Osteoblast (primary cell): Measurements from ENCODE around the gene ZFAND3. TPM values are rescaled to one million over a fixed set of nuclear protein-coding genes. Genes with fewer than 3 reads are reported as not detected.

Experiments
- DNase-seq: peaks from one replicate; pipeline ENCODE4 v3.0.0; 2011; ENCODE audit warnings: low spot score, mixed read lengths; ENCODE audit not compliant: insufficient read length; ENCODE audit errors: missing footprints
- H2AFZ ChIP-seq: 2 replicates; pipeline ENCODE4 v1.6.0; 2011; ENCODE audit warnings: mild to moderate bottlenecking, low read length
- H3K27ac ChIP-seq: 2 replicates; pipeline ENCODE4 v1.5.1; 2011; ENCODE audit warnings: mild to moderate bottlenecking, low read depth, low read length, moderate library complexity
- H3K27me3 ChIP-seq: 2 replicates; pipeline ENCODE4 v1.6.0; 2012; ENCODE audit warnings: mild to moderate bottlenecking, control low read depth, inconsistent platforms, low read length, moderate library complexity; ENCODE audit not compliant: insufficient read depth
- H3K36me3 ChIP-seq: 2 replicates; pipeline ENCODE4 v1.5.1; 2011; ENCODE audit warnings: mild to moderate bottlenecking, low read length, control low read depth, moderate library complexity; ENCODE audit not compliant: insufficient read depth
- H3K4me1 ChIP-seq: 2 replicates; pipeline ENCODE4 v1.5.1; 2011; ENCODE audit warnings: mild to moderate bottlenecking, low read length, control low read depth, moderate library complexity; ENCODE audit not compliant: insufficient read depth
- H3K4me2 ChIP-seq: 2 replicates; pipeline ENCODE4 v1.6.0; 2011; ENCODE audit warnings: mild to moderate bottlenecking, low read length; ENCODE audit not compliant: insufficient read depth
- H3K4me3 ChIP-seq: fragments of 200-600 bp; sonication (generic); 3 replicates; pipeline ENCODE4 v1.5.1; 2012; ENCODE audit warnings: mild to moderate bottlenecking, low read length, inconsistent platforms; ENCODE audit not compliant: insufficient read depth
- H3K79me2 ChIP-seq: 2 replicates; pipeline ENCODE4 v1.6.0; 2012; ENCODE audit warnings: mild to moderate bottlenecking, low read length, control low read depth, inconsistent platforms; ENCODE audit not compliant: insufficient read depth
- H3K9me3 ChIP-seq: 2 replicates; pipeline ENCODE4 v1.5.1; 2011; ENCODE audit warnings: low read depth, low read length, control low read depth
- H4K20me1 ChIP-seq: 2 replicates; pipeline ENCODE4 v1.6.0; 2012; ENCODE audit warnings: mild to moderate bottlenecking, low read length, control low read depth; ENCODE audit not compliant: insufficient read depth
- total RNA-seq: library from RNA; depleted of rRNA; stranded (reverse); fragments of >200 nt; gene quantifications from 2 replicates; pipeline ENCODE4 v1.2.3, GENCODE V29; 2012
- TF ChIP-seq, protein P1 (sequence below): IDR thresholded peaks from 2 replicates; pipeline ENCODE4 v1.5.1; 2011; ENCODE audit warnings: mild to moderate bottlenecking, low read depth, low read length, moderate library complexity; ENCODE audit errors: extremely low read depth

ZFAND3 gene
- total RNA-seq, 1 donor, result 27.1 TPM

DNA sequence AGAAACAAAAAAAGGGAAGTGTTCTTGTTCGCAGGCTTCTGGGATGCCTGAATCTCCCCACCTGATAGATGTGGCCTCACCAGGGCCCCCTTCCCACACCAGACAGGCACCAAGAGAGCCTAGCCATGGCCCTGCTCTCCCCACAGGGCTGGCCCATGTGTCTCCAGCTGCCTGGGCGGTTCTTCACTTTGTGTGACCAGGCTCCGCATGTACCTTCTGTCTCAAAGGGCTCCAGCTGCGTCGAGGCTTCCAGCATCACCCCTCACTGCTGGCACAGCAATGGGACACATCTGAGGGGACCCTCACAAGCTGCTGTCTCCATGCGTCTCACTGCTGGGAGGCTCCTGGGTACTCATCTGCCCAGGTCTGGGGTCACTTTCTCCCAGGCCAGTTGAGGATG is 362.9 kb downstream of the ZFAND3 start:
- TF ChIP-seq, protein P1, sequence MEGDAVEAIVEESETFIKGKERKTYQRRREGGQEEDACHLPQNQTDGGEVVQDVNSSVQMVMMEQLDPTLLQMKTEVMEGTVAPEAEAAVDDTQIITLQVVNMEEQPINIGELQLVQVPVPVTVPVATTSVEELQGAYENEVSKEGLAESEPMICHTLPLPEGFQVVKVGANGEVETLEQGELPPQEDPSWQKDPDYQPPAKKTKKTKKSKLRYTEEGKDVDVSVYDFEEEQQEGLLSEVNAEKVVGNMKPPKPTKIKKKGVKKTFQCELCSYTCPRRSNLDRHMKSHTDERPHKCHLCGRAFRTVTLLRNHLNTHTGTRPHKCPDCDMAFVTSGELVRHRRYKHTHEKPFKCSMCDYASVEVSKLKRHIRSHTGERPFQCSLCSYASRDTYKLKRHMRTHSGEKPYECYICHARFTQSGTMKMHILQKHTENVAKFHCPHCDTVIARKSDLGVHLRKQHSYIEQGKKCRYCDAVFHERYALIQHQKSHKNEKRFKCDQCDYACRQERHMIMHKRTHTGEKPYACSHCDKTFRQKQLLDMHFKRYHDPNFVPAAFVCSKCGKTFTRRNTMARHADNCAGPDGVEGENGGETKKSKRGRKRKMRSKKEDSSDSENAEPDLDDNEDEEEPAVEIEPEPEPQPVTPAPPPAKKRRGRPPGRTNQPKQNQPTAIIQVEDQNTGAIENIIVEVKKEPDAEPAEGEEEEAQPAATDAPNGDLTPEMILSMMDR, result no peak

DNA sequence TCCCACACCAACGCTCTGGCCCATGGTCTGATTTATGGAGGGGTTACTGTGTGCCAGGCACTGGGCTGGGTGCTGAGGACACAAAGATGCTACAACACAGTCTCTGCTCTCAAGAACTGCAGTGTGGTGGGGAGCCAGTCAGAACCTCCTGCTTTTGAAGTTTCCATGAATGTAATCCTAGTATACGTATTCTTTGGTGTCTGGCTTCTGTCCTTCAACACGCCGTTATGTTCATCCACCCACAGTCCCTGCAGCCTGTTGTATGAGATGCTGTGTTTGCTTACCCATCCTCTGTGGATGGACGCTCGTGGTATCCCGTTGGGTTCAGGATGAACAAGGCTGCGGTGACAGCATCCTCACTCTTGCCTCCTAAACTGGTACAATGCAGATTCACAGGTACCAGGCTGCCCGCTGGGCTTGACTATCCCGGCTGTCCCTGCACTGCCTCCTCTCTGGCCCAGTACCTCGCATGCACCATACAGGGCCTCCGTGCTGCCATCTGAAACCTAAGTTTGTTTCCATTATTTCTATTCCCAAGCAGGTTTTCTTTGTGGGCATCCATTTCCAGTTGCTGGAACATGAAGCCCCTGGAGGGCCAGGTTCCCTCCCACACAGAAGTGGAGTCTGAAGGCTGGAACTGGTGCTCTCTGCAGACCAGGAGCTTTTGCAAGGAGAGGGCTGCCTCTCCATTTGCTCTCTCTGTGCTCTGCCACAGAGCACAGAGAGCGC is 364.5 kb downstream of the ZFAND3 start:
- Histone ChIP-seq H3K36me3 (no peaks in the 10 kb centered on the region), H3K9me3 (no peaks in the 10 kb centered on the region), H3K27ac (no peak overlapping the region), H3K27me3 (no peaks in the 10 kb centered on the region), H3K4me2 (no peak overlapping the region), H3K4me3 (no peak overlapping the region), H2AFZ (no peak overlapping the region), H4K20me1 (no peaks in the 10 kb centered on the region), H3K79me2 (no peaks in the 10 kb centered on the region), H3K4me1 (no peaks in the 10 kb centered on the region)
- no peak for DNase-seq
- TF ChIP-seq, protein P1, result no peak

More for the DNA sequence above, 362.9 kb downstream of the ZFAND3 start:
- Histone ChIP-seq H3K79me2 (no peaks in the 10 kb centered on the region), H3K4me1 (no peaks in the 10 kb centered on the region), H3K4me3 (no peak overlapping the region), H4K20me1 (no peaks in the 10 kb centered on the region), H3K27me3 (no peaks in the 10 kb centered on the region), H3K9me3 (no peaks in the 10 kb centered on the region), H2AFZ (no peak overlapping the region), H3K4me2 (no peak overlapping the region), H3K27ac (no peak overlapping the region), H3K36me3 (no peaks in the 10 kb centered on the region)
- DNase-seq, result no peak

DNA sequence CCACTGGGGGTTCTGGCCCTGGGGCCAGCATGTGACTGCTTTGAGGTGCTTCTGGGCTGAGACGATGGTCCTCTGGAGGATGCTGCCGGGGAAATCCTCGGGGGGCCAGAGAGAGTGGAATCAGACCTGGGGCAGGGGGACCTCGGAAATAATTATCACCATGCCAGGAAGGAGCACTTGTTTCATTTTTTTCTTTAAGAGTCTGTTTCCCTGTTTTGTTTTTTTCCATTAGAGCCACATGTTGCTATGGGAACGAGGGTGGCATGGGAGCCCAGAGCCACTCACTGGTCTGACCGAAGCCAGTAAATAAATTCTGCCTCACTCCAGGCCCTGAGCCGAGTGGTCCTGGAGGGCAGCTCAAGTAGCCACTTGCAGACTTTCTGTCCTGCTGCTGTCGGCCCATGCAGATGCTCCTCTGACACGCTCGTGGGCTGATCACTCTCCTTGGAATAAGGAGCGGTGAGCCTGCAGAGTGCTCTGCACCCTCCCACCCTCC is 365.1 kb downstream of the ZFAND3 start:
- no peaks in the 10 kb centered on the region for H3K79me2 ChIP-seq
- no peak overlapping the region for H3K27ac ChIP-seq
- no peaks in the 10 kb centered on the region for H3K9me3 ChIP-seq
- no peaks in the 10 kb centered on the region for H3K4me1 ChIP-seq
- H2AFZ ChIP-seq, result no peak overlapping the region
- no peaks in the 10 kb centered on the region for H3K36me3 ChIP-seq
- no peaks in the 10 kb centered on the region for H3K27me3 ChIP-seq
- no peak for DNase-seq
- H3K4me2 ChIP-seq, result no peak overlapping the region
- TF ChIP-seq, protein P1, result no peak
- no peak overlapping the region for H3K4me3 ChIP-seq
- H4K20me1 ChIP-seq, result no peaks in the 10 kb centered on the region

DNA sequence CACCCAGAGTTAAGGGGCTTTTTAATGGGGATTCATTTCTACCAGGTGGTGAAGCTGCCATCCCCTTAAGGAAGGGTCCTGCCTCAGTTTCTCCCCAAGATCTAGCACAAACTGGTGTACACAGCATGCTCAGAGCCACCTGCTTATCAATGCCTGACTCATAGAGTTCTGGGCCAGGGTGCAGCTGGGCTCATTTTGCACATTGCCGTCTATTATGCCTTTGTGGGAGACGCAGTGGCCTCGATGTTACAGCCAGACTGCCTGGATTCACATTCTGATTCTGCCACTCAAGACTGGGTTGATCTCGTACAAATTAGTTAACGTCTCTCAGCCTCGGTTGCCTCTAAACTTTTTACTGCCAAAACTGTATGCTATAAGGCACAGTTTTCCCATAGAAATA is 365.7 kb downstream of the ZFAND3 start:
- Histone ChIP-seq H3K36me3 (no peaks in the 10 kb centered on the region), H3K9me3 (no peaks in the 10 kb centered on the region), H3K4me3 (no peak overlapping the region), H3K27ac (no peak overlapping the region), H3K27me3 (no peaks in the 10 kb centered on the region), H3K4me1 (no peaks in the 10 kb centered on the region), H2AFZ (no peak overlapping the region), H4K20me1 (no peaks in the 10 kb centered on the region), H3K79me2 (no peaks in the 10 kb centered on the region), H3K4me2 (no peak overlapping the region)
- DNase-seq, result no peak
- TF ChIP-seq, protein P1, result no peak
